Activated T-cell treated with anti-CD3 and anti-CD28 coated beads, Interleukin-2, amount 50 U/mL, for 72 hours (primary cell): ENCODE data around the gene RAMACL. TPM values are rescaled to one million over a fixed set of nuclear protein-coding genes. Genes with fewer than 3 reads are reported as not detected.
A peak's percentile ranks its signal among the peaks of the same experiment; 100 is the strongest.
"Not testable (repeated sequence)": the region's sequence is repeated elsewhere in the genome, so short reads cannot be mapped to it uniquely, and the experiment has no call there.

Experiments
- ATAC-seq, 2 donors: fragments of 150-1000 bp; cut with Tn5 transposase; replicated peaks in 1 of 2; 2 replicates each; pipeline ENCODE4 v1.10.0; 2021; ENCODE audit warnings: moderate library complexity in 2 of 2, mild to moderate bottlenecking in 1 of 2
- DNase-seq, 2 donors: peaks; one replicate each; pipeline ENCODE4 v3.0.0; 2021 to 2022; ENCODE audit warnings: mixed read lengths in 1 of 2
- H3K27ac Mint-ChIP-seq: one replicate; pipeline ENCODE4 v1.8.0; 2022; ENCODE audit warnings: mild to moderate bottlenecking, moderate library complexity, mixed read lengths
- H3K27me3 Mint-ChIP-seq: one replicate; pipeline ENCODE4 v1.8.0; 2022; ENCODE audit warnings: low read depth, mixed read lengths
- H3K36me3 Mint-ChIP-seq, 2 donors: one replicate each; pipeline ENCODE4 v1.8.0; 2022; ENCODE audit warnings: mixed read lengths in 2 of 2, mild to moderate bottlenecking in 1 of 2; ENCODE audit not compliant: insufficient read depth in 2 of 2
- H3K4me1 Mint-ChIP-seq: one replicate; pipeline ENCODE4 v1.8.0; 2022; ENCODE audit warnings: low read depth, mixed read lengths
- H3K4me3 Mint-ChIP-seq, 2 donors: one replicate each; pipeline ENCODE4 v1.8.0; 2022; ENCODE audit warnings: mild to moderate bottlenecking in 2 of 2, mixed read lengths in 2 of 2, moderate library complexity in 2 of 2
- H3K9me3 Mint-ChIP-seq, 2 donors: one replicate each; pipeline ENCODE4 v1.8.0; 2022; ENCODE audit warnings: mixed read lengths in 2 of 2
- total RNA-seq, 2 donors: library from RNA; stranded (reverse); gene quantifications; one replicate each; pipeline ENCODE4 v1.2.3, GENCODE V29; 2022

Gene RAMACL
- 1 to 10 TPM in 1 of 2 donors, under 1 TPM in 1; 0.95 to 1.4 TPM for total RNA-seq

DNA sequence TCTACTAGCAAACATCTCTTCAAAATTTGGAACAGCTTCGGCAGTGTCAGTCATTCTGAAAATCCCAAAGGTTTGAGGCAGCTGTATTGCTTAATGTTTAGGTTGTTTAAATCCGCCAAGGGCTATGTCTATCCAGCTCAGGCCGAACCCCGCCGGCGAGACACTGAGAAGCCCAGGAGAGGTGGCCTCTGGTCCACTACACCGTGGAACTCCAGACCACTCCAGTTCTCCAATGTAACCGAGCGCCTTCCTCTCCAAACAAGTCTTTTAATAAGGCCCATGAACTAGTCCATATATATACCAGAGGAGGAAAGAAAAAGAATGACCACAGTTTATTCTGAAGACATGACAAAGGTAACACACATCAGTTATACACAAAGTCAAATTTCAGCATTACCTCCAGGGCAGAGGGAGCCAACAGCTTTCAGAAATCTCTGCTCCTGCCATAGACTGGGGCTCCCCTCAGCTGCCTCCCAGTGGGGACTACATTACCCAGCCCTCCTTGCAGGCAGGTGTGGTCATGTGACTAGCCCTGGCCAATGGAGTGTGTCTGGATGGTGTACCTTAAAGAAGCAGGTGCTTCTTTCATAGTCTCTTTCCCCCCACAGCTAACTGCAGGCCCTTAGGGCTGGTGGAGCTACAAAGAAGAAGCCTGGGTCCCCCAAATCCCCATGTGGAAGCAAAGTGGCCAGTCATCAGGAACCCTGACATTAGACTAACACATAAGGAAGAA lies at the start of gene RAMACL:
Gene RAMACL, minus strand, starts transcription at position 255 of the 733 bp plus-strand sequence. Its CDS starts 201 bp downstream, at position 54.
- peak; percentile 91 to 96 for ATAC-seq
- Mint-ChIP-seq H3K9me3 (no peaks in the 10 kb centered on the region), H3K4me1 (peaks cover 29% of the 10 kb centered on the region), H3K27ac (peak within 1 kb of the TSS; percentile 33), H3K36me3 (no peaks in the 10 kb centered on the region), H3K27me3 (no peaks in the 10 kb centered on the region), H3K4me3 (no peak within 1 kb of the TSS)
- peak; percentile 37 to 57 for DNase-seq

- DNase-seq (no peak), ATAC-seq (no peak)
- H3K9me3 Mint-ChIP-seq, result no peaks in the 10 kb centered on the region
- no peaks in the 10 kb centered on the region for H3K36me3 Mint-ChIP-seq
- peaks cover 8% of the 10 kb centered on the region for H3K4me1 Mint-ChIP-seq
- no peak overlapping the region for H3K27ac Mint-ChIP-seq
- H3K4me3 Mint-ChIP-seq, result no peak overlapping the region
- H3K27me3 Mint-ChIP-seq, result peaks cover 55% of the 10 kb centered on the region
These were observed 48.8 kb upstream of the RAMACL start for GRCh38 chr6:166635013-166635970.

- H3K36me3 Mint-ChIP-seq, H3K4me1 Mint-ChIP-seq, H3K4me3 Mint-ChIP-seq, H3K9me3 Mint-ChIP-seq, ATAC-seq, DNase-seq, H3K27ac Mint-ChIP-seq: not testable (repeated sequence)
- H3K27me3 Mint-ChIP-seq, result peaks cover 54% of the 10 kb centered on the region
These were observed 48.1 kb upstream of the RAMACL start for GRCh38 chr6:166634581-166634980.

DNA sequence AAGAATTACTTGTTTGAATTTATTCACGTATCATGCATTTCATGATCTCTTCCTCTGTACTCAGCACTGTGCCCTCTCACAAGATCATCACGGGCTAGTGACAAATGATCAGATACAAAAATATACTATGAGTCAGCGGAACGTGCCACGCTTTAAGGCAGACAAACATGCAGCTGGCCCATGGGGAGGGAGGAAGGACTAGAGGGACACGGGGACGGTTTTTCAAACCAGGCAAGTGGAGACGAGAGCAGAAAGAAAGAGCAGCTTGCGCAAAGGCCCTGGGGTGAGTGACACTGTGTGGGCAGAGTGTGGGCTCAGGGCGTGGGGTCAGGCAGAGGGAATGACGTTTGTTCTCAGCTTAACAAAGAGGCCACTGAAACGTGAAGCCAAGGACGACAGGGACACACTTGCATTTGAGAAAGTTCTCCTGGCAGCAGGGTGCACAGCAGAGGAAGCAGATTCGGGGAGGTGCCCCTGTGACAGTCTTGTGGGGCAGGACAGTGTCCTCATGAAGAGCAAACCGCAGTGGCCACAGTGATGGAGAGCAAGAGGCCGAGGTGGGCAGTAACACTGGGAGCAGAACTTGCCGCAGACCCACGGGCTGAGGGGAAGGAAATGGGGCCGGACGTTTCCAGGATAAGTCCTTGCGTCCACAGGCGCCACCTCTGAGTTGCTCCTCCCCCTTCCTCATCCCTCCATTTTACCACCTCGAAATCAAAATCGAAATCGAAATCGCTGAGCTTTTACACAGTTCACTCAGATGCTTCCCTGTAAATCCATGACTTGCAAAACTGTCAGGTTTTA lies 47.5 kb upstream of the RAMACL start:
- Mint-ChIP-seq H3K4me1 (peaks cover 5% of the 10 kb centered on the region), H3K27ac (no peak overlapping the region), H3K9me3 (no peaks in the 10 kb centered on the region), H3K36me3 (no peaks in the 10 kb centered on the region), H3K4me3 (no peak overlapping the region), H3K27me3 (peaks cover 54% of the 10 kb centered on the region)
- DNase-seq (no peak), ATAC-seq (no peak)

DNA sequence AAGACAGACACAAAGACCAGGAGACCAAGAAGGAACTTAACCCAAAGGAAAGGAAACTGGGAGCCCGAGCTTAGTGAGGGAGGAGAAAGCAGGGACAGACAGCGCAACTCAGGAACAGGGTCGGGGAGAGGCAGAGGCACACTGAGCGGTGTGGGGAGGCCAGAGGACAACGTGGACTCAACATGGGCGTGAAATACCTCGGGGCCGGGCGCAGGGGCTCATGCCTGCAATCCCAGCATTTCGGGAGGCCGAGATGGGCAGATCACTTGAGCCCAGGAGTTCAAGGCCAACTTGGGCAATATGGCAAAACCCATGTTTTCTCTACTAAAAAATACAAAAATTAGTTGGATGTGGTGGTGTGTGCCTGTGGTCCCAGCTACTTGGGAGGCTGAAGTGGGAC lies 46.3 kb upstream of the RAMACL start:
- no peak overlapping the region for H3K27ac Mint-ChIP-seq
- H3K9me3 Mint-ChIP-seq, result no peaks in the 10 kb centered on the region

GRCh38 chr6:166630462-166630861 lies 44.0 kb upstream of the RAMACL start:
- Mint-ChIP-seq H3K36me3 (peaks cover 1 to 4% of the 10 kb centered on the region in 2 donors), H3K9me3 (no peaks in the 10 kb centered on the region), H3K4me1 (peaks cover 21% of the 10 kb centered on the region), H3K4me3 (no peak overlapping the region), H3K27me3 (peaks cover 50% of the 10 kb centered on the region), H3K27ac (no peak overlapping the region)
- DNase-seq (no peak), ATAC-seq (no peak)

More for the DNA sequence above, 46.3 kb upstream of the RAMACL start:
- H3K36me3 Mint-ChIP-seq, result no peaks in the 10 kb centered on the region
- no peak overlapping the region for H3K4me3 Mint-ChIP-seq
- no peak for ATAC-seq
- H3K27me3 Mint-ChIP-seq, result peaks cover 53% of the 10 kb centered on the region
- H3K4me1 Mint-ChIP-seq, result peaks cover 15% of the 10 kb centered on the region
- DNase-seq, result no peak

- peaks cover 25% of the 10 kb centered on the region for H3K4me1 Mint-ChIP-seq
- no peak for DNase-seq
- no peak overlapping the region for H3K27ac Mint-ChIP-seq
- H3K4me3 Mint-ChIP-seq, result no peak overlapping the region
- no peaks in the 10 kb centered on the region for H3K9me3 Mint-ChIP-seq
- peaks cover 50% of the 10 kb centered on the region for H3K27me3 Mint-ChIP-seq
- ATAC-seq, result no peak
- H3K36me3 Mint-ChIP-seq, result peaks cover 1 to 4% of the 10 kb centered on the region in 2 donors
These were observed 43.1 kb upstream of the RAMACL start for GRCh38 chr6:166629628-166630027.

DNA sequence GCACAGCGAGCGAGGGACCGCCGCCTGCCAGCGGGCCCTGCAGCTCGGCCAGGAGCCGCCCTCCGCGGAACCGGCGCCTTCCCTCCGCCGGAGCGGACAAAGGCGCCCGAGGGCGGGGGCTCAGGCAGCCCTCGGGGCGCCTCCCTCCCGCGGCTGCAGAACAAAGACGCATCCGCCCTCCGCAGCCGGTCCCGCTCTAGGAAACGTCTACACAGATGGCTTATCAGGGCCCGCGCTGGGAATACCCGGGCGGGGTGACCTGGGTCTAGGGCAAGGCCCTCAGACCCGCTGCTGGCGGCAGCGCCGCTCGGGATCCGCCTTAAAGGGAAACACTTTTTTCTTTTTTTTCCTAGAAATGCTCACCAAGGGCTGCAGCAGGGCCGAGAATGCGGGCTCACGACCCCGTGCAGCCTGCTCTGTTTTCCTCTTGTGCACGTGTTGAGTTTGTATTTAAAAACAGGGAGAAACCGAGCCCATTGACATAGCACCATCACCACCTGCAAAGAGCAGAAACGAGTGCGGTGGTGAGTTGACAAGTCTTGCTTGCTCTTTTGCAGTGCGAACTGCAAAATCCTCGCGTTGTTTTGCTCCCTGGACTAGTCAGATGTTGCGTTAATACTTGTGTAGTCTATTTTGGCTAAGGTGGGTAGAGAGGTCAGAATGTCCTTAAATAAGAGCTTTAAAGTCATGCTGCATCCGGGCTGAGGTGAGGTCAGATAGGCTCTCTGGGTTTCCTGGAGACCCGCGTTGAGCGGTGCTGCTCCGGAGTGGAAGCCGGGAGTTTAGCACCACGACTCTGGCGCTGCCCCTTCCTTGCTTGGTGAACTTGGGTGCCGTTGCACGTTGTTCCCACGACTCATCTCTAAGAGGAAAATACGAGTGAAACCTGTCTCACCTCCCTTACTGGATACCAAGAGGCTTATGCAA lies 41.7 kb upstream of the RAMACL start:
- Mint-ChIP-seq H3K9me3 (no peaks in the 10 kb centered on the region), H3K4me1 (peaks cover 25% of the 10 kb centered on the region), H3K36me3 (peaks cover 1 to 4% of the 10 kb centered on the region in 2 donors), H3K27me3 (peaks cover 43% of the 10 kb centered on the region), H3K27ac (no peak overlapping the region), H3K4me3 (peak overlapping the region; percentile 90 to 95)
- DNase-seq, result peak; percentile 62 to 64
- peak; percentile 30 to 35 for ATAC-seq

- peaks cover 39% of the 10 kb centered on the region for H3K27me3 Mint-ChIP-seq
- H3K9me3 Mint-ChIP-seq, result no peaks in the 10 kb centered on the region
- peaks cover 1 to 4% of the 10 kb centered on the region in 2 donors for H3K36me3 Mint-ChIP-seq
- peak within 1 kb of the TSS; percentile 91 to 95 for H3K4me3 Mint-ChIP-seq
- DNase-seq (peak; percentile 100), ATAC-seq (peak; percentile 88 to 89)
- peaks cover 25% of the 10 kb centered on the region for H3K4me1 Mint-ChIP-seq
- H3K27ac Mint-ChIP-seq, result peak within 1 kb of the TSS; percentile 7
These were observed 40.8 kb upstream of the RAMACL start, which contains the start of gene RPS6KA2 for GRCh38 chr6:166627033-166627874. Gene RPS6KA2, minus strand, starts transcription at chr6:166627251. Its CDS starts 232 bp downstream, at chr6:166627019.

GRCh38 chr6:166626177-166627032 lies 39.9 kb upstream of the RAMACL start:
- H3K9me3 Mint-ChIP-seq, result no peaks in the 10 kb centered on the region
- no peak overlapping the region for H3K27ac Mint-ChIP-seq
- peaks cover 25% of the 10 kb centered on the region for H3K4me1 Mint-ChIP-seq
- DNase-seq (peak; percentile 30 to 38), ATAC-seq (peak in 1 of 2 donors; percentile 6)
- peak overlapping the region; percentile 88 to 91 for H3K4me3 Mint-ChIP-seq
- H3K27me3 Mint-ChIP-seq, result peaks cover 39% of the 10 kb centered on the region
- H3K36me3 Mint-ChIP-seq, result peaks cover 1 to 4% of the 10 kb centered on the region in 2 donors
